Measurements from ENCODE around the gene TCF7L2.

GRCh38 chr10:112945811-112946210 is 4.2 kb upstream of the TCF7L2 start:
- TF ChIP-seq, protein P1, sequence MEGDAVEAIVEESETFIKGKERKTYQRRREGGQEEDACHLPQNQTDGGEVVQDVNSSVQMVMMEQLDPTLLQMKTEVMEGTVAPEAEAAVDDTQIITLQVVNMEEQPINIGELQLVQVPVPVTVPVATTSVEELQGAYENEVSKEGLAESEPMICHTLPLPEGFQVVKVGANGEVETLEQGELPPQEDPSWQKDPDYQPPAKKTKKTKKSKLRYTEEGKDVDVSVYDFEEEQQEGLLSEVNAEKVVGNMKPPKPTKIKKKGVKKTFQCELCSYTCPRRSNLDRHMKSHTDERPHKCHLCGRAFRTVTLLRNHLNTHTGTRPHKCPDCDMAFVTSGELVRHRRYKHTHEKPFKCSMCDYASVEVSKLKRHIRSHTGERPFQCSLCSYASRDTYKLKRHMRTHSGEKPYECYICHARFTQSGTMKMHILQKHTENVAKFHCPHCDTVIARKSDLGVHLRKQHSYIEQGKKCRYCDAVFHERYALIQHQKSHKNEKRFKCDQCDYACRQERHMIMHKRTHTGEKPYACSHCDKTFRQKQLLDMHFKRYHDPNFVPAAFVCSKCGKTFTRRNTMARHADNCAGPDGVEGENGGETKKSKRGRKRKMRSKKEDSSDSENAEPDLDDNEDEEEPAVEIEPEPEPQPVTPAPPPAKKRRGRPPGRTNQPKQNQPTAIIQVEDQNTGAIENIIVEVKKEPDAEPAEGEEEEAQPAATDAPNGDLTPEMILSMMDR (IDR thresholded peaks at IDR 0.05; ENCODE audit: low read depth, low read length, poor library complexity, severe bottlenecking): no peak
- TF ChIP-seq EZH2phosphoT487 (IDR thresholded peaks at IDR 0.05; ENCODE audit: borderline replicate concordance, low read length): no peak

All from DOHH2 (cell line).